ENCODE measurements around the gene TUBB1.

Gene TUBB1

GRCh38 chr20:59019217-59019616 is at the start of gene TUBB1:
Gene TUBB1, plus strand, starts transcription at chr20:59019429. Its CDS starts 94 bp downstream, at chr20:59019523.
- in situ Hi-C loops (cut with HindIII; ENCODE audit: low sequenced_read_pairs): no loop called here
- no peak for TF ChIP-seq CTCF (IDR thresholded peaks at IDR 0.05; ENCODE audit: low read depth, low read length, missing control alignments)
- H3K4me3 ChIP-seq (ENCODE audit: low read depth, low read length): no peak within 1 kb of the TSS
- peak; percentile 47 for DNase-seq (ENCODE audit: low read depth)

DNA sequence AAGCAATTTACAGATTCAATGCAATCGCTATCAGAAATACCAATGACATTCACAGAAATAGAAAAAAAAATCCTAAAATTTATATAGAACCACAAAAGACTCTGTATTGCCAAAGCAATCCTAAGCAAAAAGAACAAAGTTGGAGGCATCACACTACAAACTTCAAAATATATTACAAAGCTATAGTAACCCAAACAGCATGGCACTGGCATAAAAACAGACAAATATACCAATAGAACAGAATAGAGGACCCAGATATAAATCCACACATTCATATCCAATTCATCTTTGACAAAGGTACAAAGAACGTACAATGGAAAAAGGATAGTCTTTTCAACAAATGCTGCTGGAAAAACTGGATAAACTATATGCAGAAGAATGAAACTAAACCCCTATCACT is 49.8 kb upstream of the TUBB1 start:
- H3K4me3 ChIP-seq (ENCODE audit: low read depth, low read length): no peak overlapping the region
- no peak for TF ChIP-seq CTCF (IDR thresholded peaks at IDR 0.05; ENCODE audit: low read depth, low read length, missing control alignments)
- in situ Hi-C loops (cut with HindIII; ENCODE audit: low sequenced_read_pairs): no loop called here
- DNase-seq (ENCODE audit: low read depth): no peak

DNA sequence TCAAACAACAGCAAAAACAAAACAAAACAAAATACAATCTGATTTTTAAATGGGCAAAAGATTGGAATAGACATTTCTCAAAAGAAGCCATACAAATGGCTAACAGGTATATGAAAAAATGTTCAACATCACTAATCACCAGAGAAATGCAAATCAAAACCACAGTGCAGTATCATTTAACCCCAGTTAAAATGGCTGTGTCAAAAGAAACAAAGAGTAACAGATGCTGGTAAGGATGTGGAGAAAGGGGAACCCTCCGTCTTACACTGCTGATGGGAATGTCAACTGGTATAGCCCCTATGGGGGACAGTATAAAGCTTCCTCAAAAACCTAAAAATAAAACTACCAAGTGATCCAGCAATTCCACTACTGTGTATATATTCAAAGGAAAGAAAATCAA is 49.1 kb upstream of the TUBB1 start:
- no peak for TF ChIP-seq CTCF (IDR thresholded peaks at IDR 0.05; ENCODE audit: low read depth, low read length, missing control alignments)
- H3K4me3 ChIP-seq (ENCODE audit: low read depth, low read length): no peak overlapping the region
- in situ Hi-C loops (cut with HindIII; ENCODE audit: low sequenced_read_pairs): loop anchor here (10.0 kb wide), 1 partner anchor 55 kb away; no protein-coding TSS in a partner anchor
- DNase-seq (ENCODE audit: low read depth): no peak

- no peak for DNase-seq (ENCODE audit: low read depth)
- no peak for TF ChIP-seq CTCF (IDR thresholded peaks at IDR 0.05; ENCODE audit: low read depth, low read length, missing control alignments)
- in situ Hi-C loops (cut with HindIII; ENCODE audit: low sequenced_read_pairs): loop anchor here (10.0 kb wide), 1 partner anchor 57 kb away; no protein-coding TSS in a partner anchor
- no peak overlapping the region for H3K4me3 ChIP-seq (ENCODE audit: low read depth, low read length)
Measured at GRCh38 chr20:58971429-58971828, 47.8 kb upstream of the TUBB1 start.

- H3K4me3 ChIP-seq (ENCODE audit: low read depth, low read length): no peak overlapping the region
- in situ Hi-C loops (cut with HindIII; ENCODE audit: low sequenced_read_pairs): loop anchor here (10.0 kb wide), 1 partner anchor 58 kb away; no protein-coding TSS in a partner anchor
- TF ChIP-seq CTCF (IDR thresholded peaks at IDR 0.05; ENCODE audit: low read depth, low read length, missing control alignments): no peak
- DNase-seq (ENCODE audit: low read depth): no peak
Measured at GRCh38 chr20:58973179-58973578, 46.0 kb upstream of the TUBB1 start.

DNA sequence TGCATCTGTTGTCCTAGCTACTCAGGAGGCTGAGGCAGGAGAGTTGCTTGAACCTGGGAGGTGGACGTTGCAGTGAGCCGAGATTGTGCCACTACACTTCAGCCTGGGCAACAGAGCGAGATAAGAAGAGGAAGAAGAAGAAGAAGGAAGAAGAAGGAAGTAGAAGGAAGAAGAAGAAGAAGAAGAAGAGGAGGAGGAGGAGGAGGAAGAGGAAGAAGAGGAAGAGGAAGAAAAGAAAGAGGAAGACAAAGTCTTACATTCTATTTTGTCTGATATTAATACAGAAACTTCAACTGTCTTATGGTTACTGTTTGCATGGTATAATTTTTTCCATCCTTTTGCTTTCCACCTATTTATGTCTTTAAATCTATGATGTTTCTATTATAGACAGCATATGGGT is 45.4 kb upstream of the TUBB1 start:
- in situ Hi-C loops (cut with HindIII; ENCODE audit: low sequenced_read_pairs): loop anchor here (10.0 kb wide), 1 partner anchor 59 kb away; no protein-coding TSS in a partner anchor
- no peak for TF ChIP-seq CTCF (IDR thresholded peaks at IDR 0.05; ENCODE audit: low read depth, low read length, missing control alignments)
- H3K4me3 ChIP-seq (ENCODE audit: low read depth, low read length): no peak overlapping the region
- no peak for DNase-seq (ENCODE audit: low read depth)
